Right atrium auricular region (tissue), 2 donors: ENCODE measurements around the gene NVL. TPM values are rescaled to one million over a fixed set of nuclear protein-coding genes. Genes with fewer than 3 reads are reported as not detected.

Experiments
- DNase-seq: peaks from one replicate; pipeline ENCODE4 v3.0.0-alpha.2; 2019; ENCODE audit warnings: low spot score
- H3K27ac ChIP-seq, 2 donors: fragments of 200-600 bp; sonication (generic); 1 replicate in 1 of 2; 2 replicates in 1 of 2; pipeline ENCODE4 v1.5.1; 2016 to 2019
- H3K27me3 ChIP-seq, 2 donors: fragments of 200-600 bp; sonication (generic); one replicate each; pipeline versions ENCODE4 v1.5.1 to v1.6.0; 2017 to 2019
- H3K36me3 ChIP-seq: fragments of 200-600 bp; sonication (generic); one replicate; pipeline ENCODE4 v1.5.1; 2016
- H3K4me1 ChIP-seq, 2 donors: fragments of 200-600 bp; sonication (generic); one replicate each; pipeline versions ENCODE4 v1.5.1 to v1.6.0; 2017 to 2019
- H3K4me3 ChIP-seq, 2 donors: fragments of 200-600 bp; sonication (generic); 1 replicate in 1 of 2; 2 replicates in 1 of 2; pipeline ENCODE4 v1.5.1; 2017 to 2019; ENCODE audit warnings: mild to moderate bottlenecking in 1 of 2, moderate library complexity in 1 of 2
- H3K9me3 ChIP-seq, 2 donors: fragments of 200-600 bp; sonication (generic); one replicate each; pipeline ENCODE4 v1.5.1; 2019
- microRNA-seq, 2 donors: library from miRNA; unstranded; fragments of <30 nt; microRNA quantifications; one replicate each; pipeline ENCODE4, GENCODE V29; 2016 to 2017; ENCODE audit warnings: borderline number of aligned reads in 2 of 2, borderline replicate concordance in 1 of 2
- total RNA-seq, 2 donors: library from RNA; depleted of rRNA; stranded (reverse); fragments of >200 nt; gene quantifications; one replicate each; pipeline ENCODE4 v1.1.0, GENCODE V29; 2016
- TF ChIP-seq, protein P1 (sequence below), 2 donors: fragments of 200-600 bp; sonication (generic); IDR thresholded peaks; one replicate each; pipeline ENCODE4 v1.5.1; 2019; ENCODE audit warnings: antibody characterized with exemption in 2 of 2

NVL gene
- total RNA-seq, 2 donors from 2014 or later = 7.5 to 8.3 TPM

- Histone ChIP-seq H3K27ac (peak overlapping the region; percentile 94 to 95), H3K27me3 (no peaks in the 10 kb centered on the region), H3K4me1 (peaks cover 0 to 22% of the 10 kb centered on the region in 2 donors), H3K36me3 (no peaks in the 10 kb centered on the region), H3K4me3 (peak overlapping the region; percentile 89 to 92), H3K9me3 (no peaks in the 10 kb centered on the region)
- TF ChIP-seq, protein P1, sequence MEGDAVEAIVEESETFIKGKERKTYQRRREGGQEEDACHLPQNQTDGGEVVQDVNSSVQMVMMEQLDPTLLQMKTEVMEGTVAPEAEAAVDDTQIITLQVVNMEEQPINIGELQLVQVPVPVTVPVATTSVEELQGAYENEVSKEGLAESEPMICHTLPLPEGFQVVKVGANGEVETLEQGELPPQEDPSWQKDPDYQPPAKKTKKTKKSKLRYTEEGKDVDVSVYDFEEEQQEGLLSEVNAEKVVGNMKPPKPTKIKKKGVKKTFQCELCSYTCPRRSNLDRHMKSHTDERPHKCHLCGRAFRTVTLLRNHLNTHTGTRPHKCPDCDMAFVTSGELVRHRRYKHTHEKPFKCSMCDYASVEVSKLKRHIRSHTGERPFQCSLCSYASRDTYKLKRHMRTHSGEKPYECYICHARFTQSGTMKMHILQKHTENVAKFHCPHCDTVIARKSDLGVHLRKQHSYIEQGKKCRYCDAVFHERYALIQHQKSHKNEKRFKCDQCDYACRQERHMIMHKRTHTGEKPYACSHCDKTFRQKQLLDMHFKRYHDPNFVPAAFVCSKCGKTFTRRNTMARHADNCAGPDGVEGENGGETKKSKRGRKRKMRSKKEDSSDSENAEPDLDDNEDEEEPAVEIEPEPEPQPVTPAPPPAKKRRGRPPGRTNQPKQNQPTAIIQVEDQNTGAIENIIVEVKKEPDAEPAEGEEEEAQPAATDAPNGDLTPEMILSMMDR (IDR thresholded peaks at IDR 0.05) = no peak
- DNase-seq = peak; percentile 42
These were observed 147.7 kb downstream of the NVL start for GRCh38 chr1:224182057-224182865.

- no peaks in the 10 kb centered on the region for H3K36me3 ChIP-seq
- H3K27me3 ChIP-seq = no peaks in the 10 kb centered on the region
- peaks cover 0 to 22% of the 10 kb centered on the region in 2 donors for H3K4me1 ChIP-seq
- DNase-seq = no peak
- H3K27ac ChIP-seq = no peak overlapping the region
- H3K4me3 ChIP-seq = no peak overlapping the region
- no peaks in the 10 kb centered on the region for H3K9me3 ChIP-seq
- TF ChIP-seq, protein P1 (IDR thresholded peaks at IDR 0.05) = no peak
These were observed 148.5 kb downstream of the NVL start for GRCh38 chr1:224181453-224181810.

GRCh38 chr1:224180783-224181452, 149.1 kb downstream of the NVL start:
- Histone ChIP-seq H3K4me3 (no peak overlapping the region), H3K27me3 (no peaks in the 10 kb centered on the region), H3K36me3 (no peaks in the 10 kb centered on the region), H3K4me1 (peaks cover 0 to 19% of the 10 kb centered on the region in 2 donors), H3K9me3 (no peaks in the 10 kb centered on the region), H3K27ac (no peak overlapping the region)
- peak; percentile 54 for DNase-seq
- TF ChIP-seq, protein P1 (IDR thresholded peaks at IDR 0.05) = no peak

GRCh38 chr1:224178894-224179293, 151.1 kb downstream of the NVL start:
- DNase-seq = no peak
- Histone ChIP-seq H3K27me3 (no peaks in the 10 kb centered on the region), H3K9me3 (no peaks in the 10 kb centered on the region), H3K36me3 (no peaks in the 10 kb centered on the region), H3K4me1 (peaks cover 0 to 8% of the 10 kb centered on the region in 2 donors), H3K4me3 (no peak overlapping the region), H3K27ac (no peak overlapping the region)
- TF ChIP-seq, protein P1 (IDR thresholded peaks at IDR 0.05) = no peak

DNA sequence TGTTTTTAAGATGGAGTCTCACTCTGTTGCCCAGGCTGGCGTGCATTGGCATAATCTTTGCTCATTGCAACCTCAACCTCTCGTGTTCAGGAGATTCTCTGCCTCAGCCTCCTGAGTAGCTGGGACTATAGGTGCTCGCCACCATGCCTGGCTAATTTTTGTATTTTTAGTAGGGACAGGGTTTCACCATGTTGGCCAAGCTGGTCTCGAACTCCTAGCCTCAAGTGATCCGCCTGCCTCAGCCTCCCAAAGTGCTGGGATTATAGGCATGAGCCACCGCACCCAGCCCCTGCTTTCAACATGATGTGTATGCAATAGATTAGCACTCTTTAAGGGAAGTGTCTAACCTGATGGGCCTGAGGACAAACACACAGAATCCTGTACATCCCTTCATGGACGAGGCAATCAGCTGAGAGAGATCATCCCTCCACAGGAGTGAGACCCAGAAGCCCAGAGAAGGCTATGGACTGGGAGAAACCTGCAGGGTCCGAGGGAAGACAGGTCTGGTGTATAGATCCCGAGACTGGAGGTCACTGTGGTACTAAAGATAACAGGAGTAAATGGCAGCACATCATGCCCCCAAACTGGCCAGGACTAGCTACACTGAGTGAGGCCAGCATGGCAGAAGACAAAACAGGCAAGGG, 152.5 kb downstream of the NVL start:
- H3K4me1 ChIP-seq = peaks cover 0 to 8% of the 10 kb centered on the region in 2 donors
- no peaks in the 10 kb centered on the region for H3K27me3 ChIP-seq
- H3K27ac ChIP-seq = no peak overlapping the region
- TF ChIP-seq, protein P1 (IDR thresholded peaks at IDR 0.05) = no peak
- DNase-seq = no peak
- no peak overlapping the region for H3K4me3 ChIP-seq
- no peaks in the 10 kb centered on the region for H3K36me3 ChIP-seq
- no peaks in the 10 kb centered on the region for H3K9me3 ChIP-seq

Small RNA genes within 50 kb of the gene (microRNA-seq; reads per million reads assigned to microRNA genes)
- gene MIR320B2 = 2.8 to 3.5 reads per million in 2 donors

Other genes starting within 250 kb of the NVL start
- gene FBXO28, start 216.1 kb downstream of the NVL start, total RNA-seq = 10 to 100 TPM; 15.4 to 17.9 TPM
- 10 to 100 TPM; 84.0 to 95.1 TPM for gene DEGS1, start 146.9 kb downstream of the NVL start, total RNA-seq
- gene CNIH4, start 26.7 kb upstream of the NVL start, total RNA-seq = 10 to 100 TPM; 18.2 to 22.4 TPM
- 10 to 100 TPM; 44.6 to 54.5 TPM for gene WDR26, start 104.6 kb upstream of the NVL start, total RNA-seq